ENCODE data around the gene TBX15.

The TBX15 gene

DNA sequence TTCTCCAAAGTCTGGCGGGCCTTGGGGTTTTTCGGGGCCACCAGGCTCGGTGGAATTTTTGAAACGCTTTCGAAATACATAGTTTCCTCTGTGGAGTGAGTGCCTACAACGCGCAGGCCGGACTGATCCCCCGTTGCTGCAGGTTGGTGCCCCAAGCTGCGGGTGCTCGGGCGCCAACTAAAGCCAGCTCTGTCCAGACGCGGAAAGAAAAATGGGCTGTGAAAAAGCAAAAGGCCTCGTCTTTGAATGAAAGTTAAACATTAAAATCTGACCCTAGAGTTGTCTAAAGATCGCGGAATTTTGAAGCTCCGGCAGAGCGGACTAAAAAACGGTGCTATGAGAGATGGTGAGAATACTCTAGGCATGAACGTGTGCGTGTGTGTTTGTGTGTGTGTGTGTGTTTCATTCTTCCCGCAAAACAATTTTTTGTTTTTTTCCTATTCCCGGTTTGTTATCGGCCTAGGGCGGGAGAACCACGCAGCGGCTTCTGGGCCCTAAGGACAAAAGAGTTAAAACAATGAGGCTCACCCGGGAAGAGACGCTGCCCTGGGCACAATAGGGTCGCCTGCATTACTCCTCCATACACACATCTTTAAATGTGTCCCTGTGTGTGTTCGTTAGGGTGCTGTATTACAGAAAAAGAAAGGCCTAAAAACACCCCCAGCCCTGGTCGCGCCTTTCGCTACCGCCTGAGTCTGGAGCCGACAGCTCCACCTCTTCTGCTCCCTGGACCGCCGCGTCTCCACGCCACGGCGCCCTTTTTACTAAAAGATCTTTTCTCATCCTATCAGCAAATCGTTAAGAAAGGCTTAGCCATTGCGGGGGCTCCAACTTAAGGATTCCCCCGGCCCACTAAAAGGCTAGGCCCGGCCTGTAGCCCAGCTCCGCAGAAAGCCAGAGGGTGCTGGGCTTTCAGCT lies 3.2 kb downstream of the TBX15 start:
- DNase-seq, result no peak

DNA sequence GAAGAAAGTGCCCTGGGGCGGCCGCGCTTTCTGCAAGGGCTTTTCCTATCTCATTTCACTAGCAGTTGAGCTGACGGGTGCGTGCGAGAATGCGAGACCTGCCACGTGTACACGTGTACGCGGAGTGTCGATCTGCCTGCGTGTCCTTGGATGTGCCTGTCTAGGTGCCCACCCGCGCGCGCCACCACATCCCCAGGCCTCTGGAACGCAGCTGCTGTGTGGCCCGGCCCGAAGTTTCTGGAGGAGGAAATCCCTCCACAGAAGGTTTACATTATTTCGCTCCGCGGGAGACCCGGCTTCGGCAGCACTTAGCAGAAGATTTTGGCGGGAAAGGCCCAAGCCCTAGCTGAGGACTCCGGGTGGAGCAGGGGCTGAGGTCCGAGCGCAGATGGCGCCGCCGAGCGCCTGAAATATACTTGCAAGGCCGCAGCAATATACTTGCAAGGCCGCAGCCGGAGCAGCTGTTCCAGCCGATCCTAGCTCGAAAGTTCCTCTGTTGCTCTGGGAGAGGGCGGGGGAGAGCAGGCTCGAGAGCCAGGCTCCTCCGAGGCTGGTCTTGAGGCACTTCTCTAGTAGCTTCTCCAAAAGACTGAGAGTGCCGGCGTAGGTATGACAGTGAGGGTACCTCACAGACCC lies 3.9 kb downstream of the TBX15 start:
- DNase-seq, result no peak

- DNase-seq, result no peak
Observed at GRCh38 chr1:118983558-118984041, 4.5 kb downstream of the TBX15 start.

GRCh38 chr1:118982821-118983557 lies 5.2 kb downstream of the TBX15 start:
- DNase-seq, result no peak

- no peak for DNase-seq
Observed at GRCh38 chr1:118982266-118982665, 5.9 kb downstream of the TBX15 start.

DNA sequence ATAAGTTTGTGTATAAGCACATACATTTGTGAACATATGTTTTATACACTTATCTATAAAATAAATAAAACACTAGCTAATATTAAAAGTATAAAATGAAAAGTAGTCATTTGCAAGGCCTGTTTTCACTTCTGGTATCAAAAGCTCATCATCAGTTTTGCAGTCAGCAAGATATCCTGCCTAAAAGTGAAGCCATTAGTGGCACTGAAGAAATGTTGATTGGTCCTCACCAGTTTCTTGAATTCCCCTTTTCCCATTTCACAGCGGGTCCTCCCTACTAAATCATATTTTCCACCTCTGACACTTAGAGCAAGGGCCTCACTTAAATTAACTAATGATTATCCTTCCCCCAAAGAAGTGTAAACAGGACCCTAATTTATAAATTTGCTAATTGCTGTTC lies 6.7 kb downstream of the TBX15 start:
- DNase-seq, result no peak

DNA sequence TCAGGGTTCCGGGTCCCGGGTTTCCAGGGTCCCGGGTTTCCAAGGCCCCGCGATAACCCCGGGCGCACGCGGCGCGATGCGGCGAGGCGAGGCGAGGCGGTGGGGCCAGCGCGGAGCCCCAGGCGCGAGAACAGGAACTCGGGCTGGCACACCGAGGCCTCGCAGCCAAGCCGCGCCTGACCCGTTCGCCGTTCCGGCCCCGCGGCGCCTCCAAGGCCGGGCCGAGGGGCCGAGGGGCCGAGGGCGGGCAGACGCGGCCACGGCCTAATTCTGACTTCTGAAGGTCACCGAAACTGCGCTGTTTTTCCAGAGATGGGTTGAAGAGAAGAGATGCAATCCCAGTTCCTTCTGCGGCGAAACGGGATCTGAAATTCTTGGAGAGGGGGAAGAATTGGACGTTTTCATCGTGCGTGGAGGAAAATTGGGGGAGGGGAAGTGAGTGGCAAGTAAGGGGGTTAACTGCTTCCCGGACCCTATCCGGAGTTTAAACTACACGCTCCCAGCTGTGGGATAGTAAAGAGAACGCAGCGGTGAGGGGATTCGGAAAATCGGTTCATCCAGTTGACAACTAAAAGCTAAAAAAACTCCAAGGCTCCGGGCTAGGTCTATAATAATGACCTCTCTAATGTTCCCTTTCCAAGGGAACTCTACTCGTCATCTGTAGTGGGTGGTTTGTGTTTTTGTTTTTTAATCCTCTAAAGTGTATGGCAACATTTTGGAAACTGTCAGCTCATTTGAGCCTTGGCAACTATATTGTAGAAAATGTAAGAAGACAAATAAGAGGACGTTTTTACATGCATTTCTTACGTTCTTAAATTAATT lies 8.2 kb downstream of the TBX15 start:
- DNase-seq, result no peak

DNA sequence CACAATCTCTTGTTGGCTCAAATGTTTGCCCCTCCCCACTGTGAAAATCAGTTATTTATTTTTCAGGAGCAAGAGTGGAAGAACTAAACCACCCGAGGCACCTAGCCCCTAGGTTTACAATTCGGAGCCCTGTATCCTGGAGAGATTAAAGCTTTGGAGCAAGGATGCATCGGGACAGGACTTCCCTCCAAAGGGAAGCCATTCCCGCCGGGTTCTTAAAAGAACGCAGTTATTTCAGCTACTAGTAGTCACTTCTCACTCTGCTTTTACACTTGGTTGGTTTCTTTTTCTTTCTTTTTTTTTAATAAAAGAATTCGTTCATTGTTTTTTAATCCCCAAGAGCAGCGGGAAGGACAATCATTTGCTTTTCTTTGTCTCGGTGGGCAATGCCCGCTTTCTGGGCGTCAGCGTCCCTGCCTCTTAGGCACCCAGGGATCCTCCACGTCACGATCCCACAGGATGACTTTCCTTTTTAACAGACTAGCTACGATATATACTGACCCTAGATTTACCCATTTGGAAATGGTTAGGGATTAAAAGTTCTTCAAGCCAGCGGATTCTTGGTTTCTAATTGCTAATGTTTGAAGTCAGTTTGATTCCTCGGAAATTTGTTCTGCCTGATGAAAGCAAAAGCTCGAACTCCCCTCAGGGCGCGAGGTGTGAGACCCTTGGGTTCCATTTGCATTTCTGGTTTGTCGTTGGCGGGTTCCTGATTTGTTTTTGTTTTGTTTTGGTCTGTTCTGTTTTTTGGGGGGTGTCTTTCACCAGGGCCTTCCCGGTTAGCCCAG lies 9.0 kb downstream of the TBX15 start:
- DNase-seq, result no peak

GRCh38 chr1:118977600-118977999 lies 10.5 kb downstream of the TBX15 start:
- no peak for DNase-seq

DNA sequence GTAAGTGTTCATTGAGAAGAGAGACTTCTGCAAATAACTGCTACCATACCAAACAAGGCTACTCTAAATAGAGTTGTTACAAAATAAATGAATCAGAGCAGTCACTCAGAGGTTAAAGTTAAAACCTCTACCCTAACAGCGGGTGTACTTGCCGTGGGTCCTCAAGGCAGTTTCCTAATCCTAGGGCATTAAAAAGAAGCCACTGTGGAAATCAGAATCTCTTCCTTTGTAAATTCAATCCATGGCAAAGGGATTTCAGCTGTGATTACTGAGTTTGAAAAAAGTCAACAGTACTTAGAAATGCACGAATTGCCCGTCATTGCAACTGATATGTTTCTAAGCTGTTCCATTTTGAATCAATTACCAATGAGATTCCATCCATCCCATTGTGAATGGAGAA lies 13.5 kb downstream of the TBX15 start:
- DNase-seq, result no peak

DNA sequence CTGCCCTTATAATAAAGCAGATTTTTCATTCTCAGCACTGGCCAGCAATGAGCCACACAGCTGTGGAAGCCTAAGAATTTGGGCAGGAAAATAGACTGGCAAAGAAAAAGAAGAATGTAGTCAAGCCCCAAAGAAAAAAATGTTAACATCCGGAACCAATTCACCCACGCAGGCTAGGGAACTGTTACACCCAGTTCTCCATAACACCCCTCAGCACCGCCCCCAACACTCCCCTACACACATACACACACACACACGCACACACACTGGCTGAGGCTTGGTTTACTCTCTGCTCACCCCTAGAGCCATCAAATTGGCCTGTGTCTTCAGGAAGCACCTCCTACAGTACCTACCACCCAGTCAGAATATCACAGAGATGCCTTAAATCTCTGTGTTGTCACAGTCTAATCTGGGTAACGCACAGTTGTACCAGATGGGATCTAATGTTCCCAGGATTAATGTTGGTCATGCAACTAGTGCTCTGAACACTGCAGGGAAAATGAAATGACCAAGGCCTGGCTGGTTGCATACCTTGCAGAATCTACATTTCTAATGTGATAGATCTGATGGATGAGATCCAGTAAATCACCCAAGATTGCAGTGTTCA lies 14.5 kb downstream of the TBX15 start:
- no peak for DNase-seq

DNA sequence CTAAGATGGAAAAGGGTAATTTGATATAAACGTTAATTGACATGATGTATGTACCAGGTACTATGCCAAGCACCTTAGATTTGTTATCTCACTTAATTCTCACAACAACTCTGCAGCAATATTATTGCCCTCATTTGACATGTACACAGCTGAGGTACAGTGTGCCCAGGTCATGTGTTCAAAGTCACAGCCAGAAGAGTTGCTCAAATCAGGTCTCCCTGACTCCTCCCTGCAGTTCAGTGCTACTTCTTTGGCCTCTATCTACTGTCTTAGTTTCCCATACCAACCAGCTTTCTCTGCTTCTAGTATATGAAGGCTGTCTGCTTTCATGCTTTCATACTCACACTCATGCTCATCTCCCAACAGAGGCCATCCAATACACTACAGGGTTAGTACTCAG lies 15.1 kb downstream of the TBX15 start:
- DNase-seq, result no peak

- DNase-seq, result no peak
Observed at GRCh38 chr1:118970451-118970850, 17.7 kb downstream of the TBX15 start.

DNA sequence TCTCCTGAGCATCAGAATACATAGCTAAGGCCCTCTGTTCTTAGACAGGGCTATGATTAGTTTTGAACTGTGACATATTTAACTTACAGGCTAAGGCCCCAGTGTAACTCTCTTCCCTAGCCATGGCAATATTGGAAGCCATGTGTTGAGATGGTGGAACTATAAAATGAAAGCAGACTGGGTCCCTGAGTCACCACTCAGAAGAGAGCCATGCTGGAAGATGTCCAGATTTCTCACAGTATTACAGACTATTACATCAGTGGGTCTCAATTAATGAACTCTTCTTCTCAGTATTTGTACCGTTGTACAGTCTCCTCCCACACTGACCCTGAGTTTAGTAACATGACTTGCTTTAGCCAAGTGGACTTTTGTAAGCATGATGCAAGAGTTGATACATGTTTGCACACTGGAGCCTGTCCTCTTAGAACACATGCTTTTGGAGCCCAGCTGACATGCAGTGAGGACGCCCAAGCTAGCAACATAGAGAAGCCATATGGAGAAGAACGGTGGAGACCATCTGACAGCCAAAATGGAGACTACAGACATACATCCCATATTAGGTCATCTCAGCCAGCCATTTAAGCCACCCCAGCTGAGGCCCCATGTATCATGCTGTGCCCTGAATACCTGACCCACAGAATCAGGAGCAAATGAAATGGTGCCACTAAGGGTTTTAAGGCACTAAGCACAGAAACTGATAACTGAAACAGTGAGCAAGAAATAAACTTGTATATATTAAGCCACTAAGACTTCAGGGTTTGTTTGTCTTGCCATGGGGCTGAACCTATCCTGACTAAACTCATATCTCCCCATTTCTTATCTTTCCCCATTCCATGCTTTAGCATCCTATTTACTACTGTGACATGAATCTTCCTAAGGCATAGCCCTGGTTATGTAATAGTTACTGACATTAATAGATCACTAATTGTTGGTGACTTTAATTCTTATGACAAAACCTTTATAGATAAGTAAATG lies 24.4 kb downstream of the TBX15 start:
- no peak for DNase-seq

GRCh38 chr1:118963138-118963455 lies 25.0 kb downstream of the TBX15 start:
- no peak for DNase-seq

GRCh38 chr1:118961156-118961555 lies 27.0 kb downstream of the TBX15 start:
- DNase-seq, result no peak

DNA sequence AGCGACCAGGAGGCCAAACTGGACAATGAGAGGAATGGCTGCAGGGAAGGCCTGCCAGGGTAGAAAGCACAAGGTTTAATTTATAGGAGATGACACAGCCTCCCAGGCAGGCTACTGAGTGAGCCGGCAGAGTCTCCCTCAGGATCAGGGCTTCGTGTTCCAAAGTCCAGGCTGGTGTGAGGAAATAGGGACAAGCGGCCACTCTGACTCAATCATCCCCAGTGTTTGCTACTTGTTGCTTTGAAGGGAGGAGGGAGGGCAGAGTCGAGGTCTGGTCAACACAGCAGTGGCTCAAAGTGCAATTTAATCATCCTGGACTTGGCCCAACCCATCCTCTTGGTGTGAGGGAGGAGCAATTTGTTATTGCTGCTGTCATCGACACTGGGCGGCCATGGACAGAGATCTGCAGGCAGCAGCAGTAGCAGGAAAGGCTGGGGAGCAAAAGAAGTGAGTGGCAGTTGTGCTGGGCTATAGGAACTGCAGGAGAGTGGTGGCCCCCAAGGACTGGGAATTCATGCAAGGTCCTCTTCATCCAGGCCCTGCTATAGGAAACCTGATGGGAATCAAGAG lies 27.5 kb downstream of the TBX15 start:
- DNase-seq, result no peak

DNA sequence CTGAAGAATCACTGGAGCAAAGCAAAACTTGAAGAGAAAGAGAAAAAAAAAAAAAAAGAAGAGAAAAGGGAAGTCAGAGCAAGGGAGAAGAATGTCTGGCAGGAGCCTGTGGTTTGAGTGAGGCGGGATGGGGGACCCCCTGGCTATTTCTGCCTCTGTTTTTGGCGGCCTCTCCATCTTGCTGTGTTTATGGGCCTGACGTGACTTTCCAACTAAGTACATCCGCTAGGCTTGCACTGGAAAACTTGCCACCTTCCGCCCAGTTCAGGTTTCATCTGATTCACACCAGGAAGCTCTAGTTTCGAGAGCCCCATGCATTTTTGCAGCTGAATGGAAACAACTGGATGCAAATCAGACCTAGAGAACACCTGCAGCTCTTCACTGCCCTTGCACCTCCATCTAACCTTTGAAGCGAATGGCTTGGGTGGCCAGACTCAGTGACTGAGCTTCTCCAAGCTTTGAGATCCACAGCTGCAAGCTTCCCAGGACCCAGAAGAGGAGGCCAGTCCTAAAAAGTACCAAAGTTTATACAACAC lies 28.0 kb downstream of the TBX15 start:
- DNase-seq, result no peak

GRCh38 chr1:118958937-118959631 lies 29.1 kb downstream of the TBX15 start:
- DNase-seq, result no peak

All from CD4-positive, alpha-beta T cell treated with Interleukin-17A for 1 hour (primary cell).